HepG2 (cell line): ENCODE data around the gene JUND. TPM values are rescaled to one million over a fixed set of nuclear protein-coding genes. Genes with fewer than 3 reads are reported as not detected.

Experiments used
- ATF7 ChIP-seq, 2 experiments: fragments of 450-650 bp in 1 of 2; sonication (generic) in 1 of 2; formaldehyde crosslinking in 1 of 2; IDR thresholded peaks; 2 replicates each; pipeline versions ENCODE4 v1.4.0 to v1.6.1; 2016 to 2020; ENCODE audit warnings: antibody characterized with exemption in 1 of 2, mild to moderate bottlenecking in 1 of 2, missing genetic modification reagents in 1 of 2
- HNF4A ChIP-seq: sonication (generic); formaldehyde crosslinking; IDR thresholded peaks from 2 replicates; pipeline ENCODE4 v1.4.0; 2020; ENCODE audit warnings: missing genetic modification reagents
- KDM5A ChIP-seq: fragments of 200-600 bp; sonication (generic); IDR thresholded peaks from 2 replicates; pipeline ENCODE4 v1.7.0; 2018; ENCODE audit warnings: antibody characterized with exemption, mild to moderate bottlenecking, low read length, borderline replicate concordance
- SIN3B ChIP-seq: fragments of 150-350 bp; IDR thresholded peaks from 2 replicates; pipeline ENCODE4 v1.6.1; 2014; ENCODE audit warnings: low read length
- SNAI1 ChIP-seq: sonication (generic); formaldehyde crosslinking; IDR thresholded peaks from 2 replicates; pipeline ENCODE4 v1.5.0; 2020; ENCODE audit warnings: mild to moderate bottlenecking, missing genetic modification reagents, borderline replicate concordance
- STAG1 ChIP-seq: sonication (generic); formaldehyde crosslinking; IDR thresholded peaks from 2 replicates; pipeline ENCODE4 v1.4.0; 2020; ENCODE audit warnings: missing genetic modification reagents
- TMF1 ChIP-seq: sonication (generic); formaldehyde crosslinking; IDR thresholded peaks from 2 replicates; pipeline ENCODE4 v1.8.1; 2022; ENCODE audit warnings: low read depth, missing genetic modification reagents
- ZNF607 ChIP-seq: sonication (generic); formaldehyde crosslinking; IDR thresholded peaks from 2 replicates; pipeline ENCODE4 v1.5.1; 2020; ENCODE audit warnings: missing genetic modification reagents, mild to moderate bottlenecking, borderline replicate concordance
- polyA plus RNA-seq, 8 experiments: library from polyadenylated mRNA; depleted of rRNA in 3 of 8; stranded (reverse) in 7 of 8; unstranded in 1 of 8; fragments of >200 nt; fragmentation: Illumina TruSeq in 4 of 8; extraction: Trizol in 4 of 8; gene quantifications; 2 replicates each; pipeline versions ENCODE4 v1.2.1 to v1.2.3, GENCODE V29; 2011 to 2016; ENCODE audit warnings: low read depth in 4 of 8, missing spikeins in 1 of 8, mixed read lengths in 1 of 8; ENCODE audit not compliant: insufficient read depth in 1 of 8
- total RNA-seq, 5 experiments: library from RNA; depleted of rRNA; stranded (reverse); fragments of >200 nt; fragmentation: Illumina TruSeq; extraction: Trizol; gene quantifications; 2 replicates each; pipeline ENCODE4 v1.2.3, GENCODE V29; 2016; ENCODE audit warnings: low read depth in 1 of 5
- TF ChIP-seq, protein P1 (sequence below): sonication (generic); formaldehyde crosslinking; IDR thresholded peaks from 2 replicates; pipeline ENCODE4 v1.4.0; 2020; ENCODE audit warnings: mild to moderate bottlenecking, missing genetic modification reagents
- TF ChIP-seq, protein P2 (sequence below): sonication (generic); formaldehyde crosslinking; IDR thresholded peaks from 2 replicates; pipeline ENCODE4 v1.5.1; 2020; ENCODE audit warnings: mild to moderate bottlenecking, missing genetic modification reagents, borderline replicate concordance
- TF ChIP-seq, protein P3 (sequence below): sonication (generic); formaldehyde crosslinking; IDR thresholded peaks from 2 replicates; pipeline ENCODE4 v1.8.1; 2023; ENCODE audit warnings: missing genetic modification reagents, inconsistent platforms, borderline replicate concordance
- TF ChIP-seq, protein P4 (sequence below): sonication (generic); formaldehyde crosslinking; conservative IDR thresholded peaks from 2 replicates; pipeline ENCODE4 v1.4.0; 2020; ENCODE audit warnings: missing genetic modification reagents
- TF ChIP-seq, protein P5 (sequence below): sonication (generic); formaldehyde crosslinking; IDR thresholded peaks from 2 replicates; pipeline ENCODE4 v1.4.0; 2020; ENCODE audit warnings: missing genetic modification reagents, borderline replicate concordance
- TF ChIP-seq, protein P6 (sequence below): sonication (generic); formaldehyde crosslinking; IDR thresholded peaks from 2 replicates; pipeline ENCODE4 v1.5.0; 2020; ENCODE audit warnings: missing genetic modification reagents, mild to moderate bottlenecking, borderline replicate concordance

Gene JUND
- total and polyA plus RNA-seq, 2 of the 13 experiments (the other 11 are each of a cell fraction or from before 2014, with no cell fraction given): 41.2 to 59.8 TPM

DNA sequence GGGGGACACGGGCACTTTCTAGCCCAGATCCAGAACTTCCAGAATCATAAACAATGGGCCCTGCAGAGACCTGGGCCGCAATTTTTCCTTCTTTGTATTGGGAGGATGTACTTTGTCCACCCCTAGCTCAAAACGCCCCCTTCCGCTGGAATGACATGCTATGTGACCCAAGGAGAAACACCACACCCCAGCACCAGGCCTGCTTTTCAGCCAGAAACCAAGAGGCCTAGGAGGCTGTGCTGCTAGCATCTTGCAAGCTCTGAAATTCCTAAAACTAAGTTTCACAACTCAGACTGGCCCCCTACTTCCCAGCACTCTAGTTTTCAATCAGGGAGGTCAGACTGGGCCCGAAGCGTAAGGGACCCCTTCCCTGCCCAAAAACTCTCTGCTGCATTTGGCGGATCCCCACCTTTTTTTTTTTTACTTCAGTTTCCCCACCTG lies 40.9 kb upstream of the JUND start (continued):
- TF ChIP-seq, protein P1, sequence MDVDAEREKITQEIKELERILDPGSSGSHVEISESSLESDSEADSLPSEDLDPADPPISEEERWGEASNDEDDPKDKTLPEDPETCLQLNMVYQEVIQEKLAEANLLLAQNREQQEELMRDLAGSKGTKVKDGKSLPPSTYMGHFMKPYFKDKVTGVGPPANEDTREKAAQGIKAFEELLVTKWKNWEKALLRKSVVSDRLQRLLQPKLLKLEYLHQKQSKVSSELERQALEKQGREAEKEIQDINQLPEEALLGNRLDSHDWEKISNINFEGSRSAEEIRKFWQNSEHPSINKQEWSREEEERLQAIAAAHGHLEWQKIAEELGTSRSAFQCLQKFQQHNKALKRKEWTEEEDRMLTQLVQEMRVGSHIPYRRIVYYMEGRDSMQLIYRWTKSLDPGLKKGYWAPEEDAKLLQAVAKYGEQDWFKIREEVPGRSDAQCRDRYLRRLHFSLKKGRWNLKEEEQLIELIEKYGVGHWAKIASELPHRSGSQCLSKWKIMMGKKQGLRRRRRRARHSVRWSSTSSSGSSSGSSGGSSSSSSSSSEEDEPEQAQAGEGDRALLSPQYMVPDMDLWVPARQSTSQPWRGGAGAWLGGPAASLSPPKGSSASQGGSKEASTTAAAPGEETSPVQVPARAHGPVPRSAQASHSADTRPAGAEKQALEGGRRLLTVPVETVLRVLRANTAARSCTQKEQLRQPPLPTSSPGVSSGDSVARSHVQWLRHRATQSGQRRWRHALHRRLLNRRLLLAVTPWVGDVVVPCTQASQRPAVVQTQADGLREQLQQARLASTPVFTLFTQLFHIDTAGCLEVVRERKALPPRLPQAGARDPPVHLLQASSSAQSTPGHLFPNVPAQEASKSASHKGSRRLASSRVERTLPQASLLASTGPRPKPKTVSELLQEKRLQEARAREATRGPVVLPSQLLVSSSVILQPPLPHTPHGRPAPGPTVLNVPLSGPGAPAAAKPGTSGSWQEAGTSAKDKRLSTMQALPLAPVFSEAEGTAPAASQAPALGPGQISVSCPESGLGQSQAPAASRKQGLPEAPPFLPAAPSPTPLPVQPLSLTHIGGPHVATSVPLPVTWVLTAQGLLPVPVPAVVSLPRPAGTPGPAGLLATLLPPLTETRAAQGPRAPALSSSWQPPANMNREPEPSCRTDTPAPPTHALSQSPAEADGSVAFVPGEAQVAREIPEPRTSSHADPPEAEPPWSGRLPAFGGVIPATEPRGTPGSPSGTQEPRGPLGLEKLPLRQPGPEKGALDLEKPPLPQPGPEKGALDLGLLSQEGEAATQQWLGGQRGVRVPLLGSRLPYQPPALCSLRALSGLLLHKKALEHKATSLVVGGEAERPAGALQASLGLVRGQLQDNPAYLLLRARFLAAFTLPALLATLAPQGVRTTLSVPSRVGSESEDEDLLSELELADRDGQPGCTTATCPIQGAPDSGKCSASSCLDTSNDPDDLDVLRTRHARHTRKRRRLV: peak; percentile 30; the same call in 1 of the 2 replicates
- no peak for TF ChIP-seq ATF7 (IDR thresholded peaks at IDR 0.05)
- TF ChIP-seq ATF7 (CRISPR knock-in tag; IDR thresholded peaks at IDR 0.05): no peak
- TF ChIP-seq, protein P2, sequence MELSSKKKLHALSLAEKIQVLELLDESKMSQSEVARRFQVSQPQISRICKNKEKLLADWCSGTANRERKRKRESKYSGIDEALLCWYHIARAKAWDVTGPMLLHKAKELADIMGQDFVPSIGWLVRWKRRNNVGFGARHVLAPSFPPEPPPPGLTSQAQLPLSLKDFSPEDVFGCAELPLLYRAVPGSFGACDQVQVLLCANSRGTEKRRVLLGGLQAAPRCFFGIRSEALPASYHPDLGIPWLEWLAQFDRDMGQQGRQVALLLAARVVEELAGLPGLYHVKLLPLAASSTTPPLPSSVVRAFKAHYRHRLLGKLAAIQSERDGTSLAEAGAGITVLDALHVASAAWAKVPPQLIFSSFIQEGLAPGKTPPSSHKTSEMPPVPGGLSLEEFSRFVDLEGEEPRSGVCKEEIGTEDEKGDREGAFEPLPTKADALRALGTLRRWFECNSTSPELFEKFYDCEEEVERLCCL (CRISPR knock-in tag): no peak
- TF ChIP-seq SIN3B: no peak
- peak; percentile 62; the same call in 1 of the 2 replicates for TF ChIP-seq ZNF607 (CRISPR knock-in tag)
- TF ChIP-seq, protein P3, sequence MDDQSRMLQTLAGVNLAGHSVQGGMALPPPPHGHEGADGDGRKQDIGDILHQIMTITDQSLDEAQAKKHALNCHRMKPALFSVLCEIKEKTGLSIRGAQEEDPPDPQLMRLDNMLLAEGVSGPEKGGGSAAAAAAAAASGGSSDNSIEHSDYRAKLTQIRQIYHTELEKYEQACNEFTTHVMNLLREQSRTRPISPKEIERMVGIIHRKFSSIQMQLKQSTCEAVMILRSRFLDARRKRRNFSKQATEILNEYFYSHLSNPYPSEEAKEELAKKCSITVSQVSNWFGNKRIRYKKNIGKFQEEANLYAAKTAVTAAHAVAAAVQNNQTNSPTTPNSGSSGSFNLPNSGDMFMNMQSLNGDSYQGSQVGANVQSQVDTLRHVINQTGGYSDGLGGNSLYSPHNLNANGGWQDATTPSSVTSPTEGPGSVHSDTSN: no peak
- TF ChIP-seq SNAI1: peak; percentile 4; the same call in 1 of the 2 replicates
- peak; percentile 52 for TF ChIP-seq STAG1 (CRISPR knock-in tag)
- peak; percentile 51; the same call in 1 of the 2 replicates for TF ChIP-seq HNF4A (CRISPR knock-in tag)
- TF ChIP-seq, protein P4, sequence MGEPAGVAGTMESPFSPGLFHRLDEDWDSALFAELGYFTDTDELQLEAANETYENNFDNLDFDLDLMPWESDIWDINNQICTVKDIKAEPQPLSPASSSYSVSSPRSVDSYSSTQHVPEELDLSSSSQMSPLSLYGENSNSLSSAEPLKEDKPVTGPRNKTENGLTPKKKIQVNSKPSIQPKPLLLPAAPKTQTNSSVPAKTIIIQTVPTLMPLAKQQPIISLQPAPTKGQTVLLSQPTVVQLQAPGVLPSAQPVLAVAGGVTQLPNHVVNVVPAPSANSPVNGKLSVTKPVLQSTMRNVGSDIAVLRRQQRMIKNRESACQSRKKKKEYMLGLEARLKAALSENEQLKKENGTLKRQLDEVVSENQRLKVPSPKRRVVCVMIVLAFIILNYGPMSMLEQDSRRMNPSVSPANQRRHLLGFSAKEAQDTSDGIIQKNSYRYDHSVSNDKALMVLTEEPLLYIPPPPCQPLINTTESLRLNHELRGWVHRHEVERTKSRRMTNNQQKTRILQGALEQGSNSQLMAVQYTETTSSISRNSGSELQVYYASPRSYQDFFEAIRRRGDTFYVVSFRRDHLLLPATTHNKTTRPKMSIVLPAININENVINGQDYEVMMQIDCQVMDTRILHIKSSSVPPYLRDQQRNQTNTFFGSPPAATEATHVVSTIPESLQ (CRISPR knock-in tag): no peak
- 0 out of 2 replicates have a peak, but pooled peaks have one; percentile 3 for TF ChIP-seq TMF1 (CRISPR knock-in tag)
- TF ChIP-seq KDM5A: 0 out of 2 replicates have a peak, but pooled peaks have one; percentile 38
- TF ChIP-seq, protein P5, sequence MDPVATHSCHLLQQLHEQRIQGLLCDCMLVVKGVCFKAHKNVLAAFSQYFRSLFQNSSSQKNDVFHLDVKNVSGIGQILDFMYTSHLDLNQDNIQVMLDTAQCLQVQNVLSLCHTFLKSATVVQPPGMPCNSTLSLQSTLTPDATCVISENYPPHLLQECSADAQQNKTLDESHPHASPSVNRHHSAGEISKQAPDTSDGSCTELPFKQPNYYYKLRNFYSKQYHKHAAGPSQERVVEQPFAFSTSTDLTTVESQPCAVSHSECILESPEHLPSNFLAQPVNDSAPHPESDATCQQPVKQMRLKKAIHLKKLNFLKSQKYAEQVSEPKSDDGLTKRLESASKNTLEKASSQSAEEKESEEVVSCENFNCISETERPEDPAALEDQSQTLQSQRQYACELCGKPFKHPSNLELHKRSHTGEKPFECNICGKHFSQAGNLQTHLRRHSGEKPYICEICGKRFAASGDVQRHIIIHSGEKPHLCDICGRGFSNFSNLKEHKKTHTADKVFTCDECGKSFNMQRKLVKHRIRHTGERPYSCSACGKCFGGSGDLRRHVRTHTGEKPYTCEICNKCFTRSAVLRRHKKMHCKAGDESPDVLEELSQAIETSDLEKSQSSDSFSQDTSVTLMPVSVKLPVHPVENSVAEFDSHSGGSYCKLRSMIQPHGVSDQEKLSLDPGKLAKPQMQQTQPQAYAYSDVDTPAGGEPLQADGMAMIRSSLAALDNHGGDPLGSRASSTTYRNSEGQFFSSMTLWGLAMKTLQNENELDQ (CRISPR knock-in tag): no peak
- TF ChIP-seq, protein P6, sequence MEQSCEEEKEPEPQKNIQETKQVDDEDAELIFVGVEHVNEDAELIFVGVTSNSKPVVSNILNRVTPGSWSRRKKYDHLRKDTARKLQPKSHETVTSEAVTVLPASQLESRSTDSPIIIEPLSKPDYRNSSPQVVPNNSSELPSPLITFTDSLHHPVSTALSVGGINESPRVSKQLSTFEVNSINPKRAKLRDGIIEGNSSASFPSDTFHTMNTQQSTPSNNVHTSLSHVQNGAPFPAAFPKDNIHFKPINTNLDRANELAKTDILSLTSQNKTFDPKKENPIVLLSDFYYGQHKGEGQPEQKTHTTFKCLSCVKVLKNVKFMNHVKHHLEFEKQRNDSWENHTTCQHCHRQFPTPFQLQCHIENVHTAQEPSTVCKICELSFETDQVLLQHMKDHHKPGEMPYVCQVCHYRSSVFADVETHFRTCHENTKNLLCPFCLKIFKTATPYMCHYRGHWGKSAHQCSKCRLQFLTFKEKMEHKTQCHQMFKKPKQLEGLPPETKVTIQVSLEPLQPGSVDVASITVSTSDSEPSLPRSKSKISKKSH (CRISPR knock-in tag): no peak
